LNCaP clone FGC (cell line): Measurements from ENCODE around the gene CDS2.

Experiments used
- DNase-seq: peaks from one replicate; pipeline ENCODE4 v3.0.0-alpha.2; 2011; ENCODE audit warnings: low read depth
- H3K4me3 ChIP-seq: 2 replicates; pipeline ENCODE4 v1.5.1; 2011; ENCODE audit warnings: mild to moderate bottlenecking, low read depth, low read length, control low read depth
- CTCF ChIP-seq: IDR thresholded peaks from 2 replicates; pipeline ENCODE4 v1.5.1; 2012; ENCODE audit warnings: mild to moderate bottlenecking; ENCODE audit not compliant: control insufficient read depth, insufficient read depth; ENCODE audit errors: extremely low read depth

The CDS2 gene

DNA sequence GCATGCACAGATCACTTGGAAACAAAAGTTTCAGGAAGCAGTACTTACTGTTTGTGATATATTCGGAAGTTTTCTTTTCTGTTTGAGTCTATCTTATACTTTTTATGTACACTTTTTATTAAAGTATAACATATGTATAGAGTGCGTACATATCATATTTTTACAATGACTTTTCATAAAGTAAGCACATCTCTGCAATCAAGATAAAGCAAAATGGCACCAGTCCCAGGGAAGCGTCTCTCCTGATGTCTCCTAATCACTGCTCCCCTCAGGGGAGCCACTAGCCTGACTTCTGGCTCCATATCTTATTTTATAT is 26.3 kb downstream of the CDS2 start:
- no peak for DNase-seq
- no peak overlapping the region for H3K4me3 ChIP-seq
- TF ChIP-seq CTCF = no peak

- H3K4me3 ChIP-seq = no peak overlapping the region
- no peak for DNase-seq
- no peak for TF ChIP-seq CTCF
Observed at GRCh38 chr20:5153612-5154542, 27.1 kb downstream of the CDS2 start.

GRCh38 chr20:5154543-5154925 is 27.7 kb downstream of the CDS2 start:
- no peak overlapping the region for H3K4me3 ChIP-seq
- TF ChIP-seq CTCF = no peak
- DNase-seq = no peak

- no peak overlapping the region for H3K4me3 ChIP-seq
- no peak for DNase-seq
- TF ChIP-seq CTCF = no peak
Observed at GRCh38 chr20:5155404-5155803, 28.6 kb downstream of the CDS2 start.

GRCh38 chr20:5156675-5157448 is 30.1 kb downstream of the CDS2 start:
- no peak overlapping the region for H3K4me3 ChIP-seq
- no peak for DNase-seq
- TF ChIP-seq CTCF = no peak

GRCh38 chr20:5159928-5160327 is 33.1 kb downstream of the CDS2 start:
- DNase-seq = no peak
- TF ChIP-seq CTCF = no peak
- H3K4me3 ChIP-seq = no peak overlapping the region
